Left lung (tissue), 10 donors: Measurements from ENCODE around the gene SPRTN. TPM values are rescaled to one million over a fixed set of nuclear protein-coding genes. Genes with fewer than 3 reads are reported as not detected.
"Not testable (repeated sequence)": the region's sequence is repeated elsewhere in the genome, so short reads cannot be mapped to it uniquely, and the experiment has no call there.

Experiments used
- ATAC-seq: fragments of 200-7000 bp; cut with Tn5 transposase; one replicate; pipeline ENCODE4 v1.9.1; 2020; ENCODE audit warnings: moderate library complexity
- DNase-seq, 4 donors: peaks; one replicate each; pipeline ENCODE4 v3.0.0-alpha.2; 2013 to 2020
- H3K27ac ChIP-seq, 2 donors: fragments of 200-600 bp; sonication (generic) in 1 of 2; one replicate each; pipeline versions ENCODE4 v1.5.0 to v1.8.0; 2020 to 2021
- H3K27me3 ChIP-seq, 2 donors: fragments of 200-600 bp; sonication (generic) in 1 of 2; one replicate each; pipeline versions ENCODE4 v1.5.0 to v1.8.0; 2020 to 2021
- H3K36me3 ChIP-seq, 2 donors: fragments of 200-600 bp; sonication (generic) in 1 of 2; one replicate each; pipeline versions ENCODE4 v1.5.0 to v1.8.0; 2020 to 2021
- H3K4me1 ChIP-seq, 2 donors: fragments of 200-600 bp; one replicate each; pipeline ENCODE4 v1.8.0; 2021
- H3K4me3 ChIP-seq, 2 donors: fragments of 200-600 bp; sonication (generic) in 1 of 2; one replicate each; pipeline versions ENCODE4 v1.5.0 to v1.8.0; 2020 to 2021; ENCODE audit warnings: mild to moderate bottlenecking in 1 of 2
- H3K9me3 ChIP-seq, 2 donors: fragments of 200-600 bp; sonication (generic) in 1 of 2; one replicate each; pipeline versions ENCODE4 v1.5.0 to v1.8.0; 2020 to 2021
- CTCF ChIP-seq, 2 donors: fragments of 200-600 bp; sonication (generic) in 1 of 2; IDR thresholded peaks; one replicate each; pipeline versions ENCODE4 v1.5.0 to v1.8.0; 2021; ENCODE audit warnings: antibody characterized with exemption in 2 of 2
- intact Hi-C, 2 donors: fragments of 100-400 bp; cut with DNase I; formaldehyde crosslinking; loops; one replicate each; pipeline versions ENCODE4 v1.11.2 to v1.14.2; 2022
- polyA plus RNA-seq, 6 donors: library from polyadenylated mRNA; unstranded; fragments of 120-200 nt; gene quantifications; one replicate each; pipeline ENCODE4 v1.2.1, GENCODE V29; 2013; ENCODE audit not compliant: insufficient read length in 6 of 6
- total RNA-seq, 2 donors: library from RNA; stranded (reverse); fragmentation: NEBNext Ultra II Directional; extraction: Animal tissue kit (Norgen Biotek cat#: 25700); gene quantifications; one replicate each; pipeline ENCODE4 v1.2.1, GENCODE V29; 2021
- donor health status: DM: no; HTN: yes; CAD: no.
- donor health status: DM: no; HTN: no; CAD: no.

Gene SPRTN
- total and polyA plus RNA-seq, 8 donors: 9.4 to 16.7 (median 14.5) TPM

GRCh38 chr1:231340328-231341013, 2.4 kb downstream of the SPRTN start:
- intact Hi-C loops: no loop called here
- H3K4me1 ChIP-seq: peaks cover 17 to 33% of the 10 kb centered on the region in 2 donors
- no peak overlapping the region for H3K4me3 ChIP-seq
- no peak overlapping the region for H3K27ac ChIP-seq
- DNase-seq: no peak
- H3K9me3 ChIP-seq: no peaks in the 10 kb centered on the region
- peaks cover 0 to 25% of the 10 kb centered on the region in 2 donors for H3K36me3 ChIP-seq
- no peak for TF ChIP-seq CTCF (IDR thresholded peaks at IDR 0.05)
- H3K27me3 ChIP-seq: no peaks in the 10 kb centered on the region
- no peak for ATAC-seq

GRCh38 chr1:231347961-231348360, 9.9 kb downstream of the SPRTN start:
- Histone ChIP-seq H3K9me3 (no peaks in the 10 kb centered on the region), H3K4me3 (no peak overlapping the region), H3K27me3 (no peaks in the 10 kb centered on the region), H3K4me1 (no peaks in the 10 kb centered on the region), H3K27ac (no peak overlapping the region), H3K36me3 (peaks cover 0 to 76% of the 10 kb centered on the region in 2 donors)
- no peak for TF ChIP-seq CTCF (IDR thresholded peaks at IDR 0.05)
- ATAC-seq (no peak), DNase-seq (no peak)
- intact Hi-C loops: no loop called here

- Histone ChIP-seq H3K27me3 (no peaks in the 10 kb centered on the region), H3K27ac (no peak overlapping the region), H3K36me3 (peaks cover 0 to 77% of the 10 kb centered on the region in 2 donors), H3K4me1 (no peaks in the 10 kb centered on the region), H3K9me3 (no peaks in the 10 kb centered on the region), H3K4me3 (no peak overlapping the region)
- DNase-seq (no peak), ATAC-seq (no peak)
- no peak for TF ChIP-seq CTCF (IDR thresholded peaks at IDR 0.05)
- intact Hi-C loops: no loop called here
Observed at GRCh38 chr1:231348442-231348841, 10.3 kb downstream of the SPRTN start.

- intact Hi-C loops, H3K4me1 ChIP-seq, H3K4me3 ChIP-seq, H3K27me3 ChIP-seq, ATAC-seq, DNase-seq, H3K9me3 ChIP-seq, H3K27ac ChIP-seq: not testable (repeated sequence)
- peaks cover 0 to 79% of the 10 kb centered on the region in 2 donors for H3K36me3 ChIP-seq
Observed at GRCh38 chr1:231348856-231349255, 10.8 kb downstream of the SPRTN start.

GRCh38 chr1:231351816-231352215, 13.7 kb downstream of the SPRTN start:
- intact Hi-C loops: no loop called here
- Histone ChIP-seq H3K4me1 (no peaks in the 10 kb centered on the region), H3K9me3 (no peaks in the 10 kb centered on the region), H3K27ac (no peak overlapping the region), H3K27me3 (no peaks in the 10 kb centered on the region), H3K4me3 (no peak overlapping the region), H3K36me3 (peaks cover 0 to 70% of the 10 kb centered on the region in 2 donors)
- ATAC-seq (no peak), DNase-seq (no peak)
- no peak for TF ChIP-seq CTCF (IDR thresholded peaks at IDR 0.05)

- H3K9me3 ChIP-seq: no peaks in the 10 kb centered on the region
- TF ChIP-seq CTCF (IDR thresholded peaks at IDR 0.05): no peak
- DNase-seq (no peak), ATAC-seq (no peak)
- intact Hi-C loops: no loop called here
- no peak overlapping the region for H3K4me3 ChIP-seq
- peaks cover 0 to 57% of the 10 kb centered on the region in 2 donors for H3K36me3 ChIP-seq
- H3K27ac ChIP-seq: no peak overlapping the region
- H3K4me1 ChIP-seq: peaks cover 0 to 5% of the 10 kb centered on the region in 2 donors
- no peaks in the 10 kb centered on the region for H3K27me3 ChIP-seq
Observed at GRCh38 chr1:231353086-231353485, 15.0 kb downstream of the SPRTN start.
